ENCODE measurements around the gene JUND. TPM values are rescaled to one million over a fixed set of nuclear protein-coding genes. Genes with fewer than 3 reads are reported as not detected.

Gene JUND
- total RNA-seq, 4 donors from 2014 or later = 241 to 573 (median 297) TPM

DNA sequence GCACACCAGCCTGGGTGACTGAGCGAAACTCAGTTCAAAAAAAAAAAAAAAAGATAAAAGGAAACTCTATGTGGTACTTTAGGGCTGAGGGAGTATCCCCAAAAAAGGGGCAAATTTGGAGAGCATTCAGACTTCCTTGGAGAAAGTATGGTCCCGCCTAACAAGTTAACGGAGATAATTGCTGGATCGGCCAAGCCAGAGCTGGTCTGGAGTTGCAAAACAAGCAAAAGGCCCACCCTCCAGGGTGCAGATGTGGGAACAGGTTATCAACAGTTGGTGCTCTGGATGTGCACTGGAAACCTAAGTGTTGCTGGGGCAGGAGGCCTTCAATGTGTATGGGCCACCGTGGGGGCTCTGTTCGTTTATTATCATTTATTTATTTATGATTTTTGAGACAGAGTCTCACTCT is 10.0 kb downstream of the JUND start:
- WGBS, 2 donors (ENCODE audit: low coverage in 1 of 2) = 26 to 53% methylated on average over 3 of the region's 6 CpGs
- no peaks in the 10 kb centered on the region for H3K27me3 ChIP-seq
- peaks cover 0 to 30% of the 10 kb centered on the region in 2 donors for H3K36me3 ChIP-seq
- peak overlapping the region in 1 of 4 donors; percentile 19 for H3K27ac ChIP-seq
- TF ChIP-seq EP300 (IDR thresholded peaks at IDR 0.05) (no peak), POLR2A (IDR thresholded peaks at IDR 0.05) (no peak), POLR2AphosphoS5 (IDR thresholded peaks at IDR 0.05) (no peak)
- TF ChIP-seq, protein P1, sequence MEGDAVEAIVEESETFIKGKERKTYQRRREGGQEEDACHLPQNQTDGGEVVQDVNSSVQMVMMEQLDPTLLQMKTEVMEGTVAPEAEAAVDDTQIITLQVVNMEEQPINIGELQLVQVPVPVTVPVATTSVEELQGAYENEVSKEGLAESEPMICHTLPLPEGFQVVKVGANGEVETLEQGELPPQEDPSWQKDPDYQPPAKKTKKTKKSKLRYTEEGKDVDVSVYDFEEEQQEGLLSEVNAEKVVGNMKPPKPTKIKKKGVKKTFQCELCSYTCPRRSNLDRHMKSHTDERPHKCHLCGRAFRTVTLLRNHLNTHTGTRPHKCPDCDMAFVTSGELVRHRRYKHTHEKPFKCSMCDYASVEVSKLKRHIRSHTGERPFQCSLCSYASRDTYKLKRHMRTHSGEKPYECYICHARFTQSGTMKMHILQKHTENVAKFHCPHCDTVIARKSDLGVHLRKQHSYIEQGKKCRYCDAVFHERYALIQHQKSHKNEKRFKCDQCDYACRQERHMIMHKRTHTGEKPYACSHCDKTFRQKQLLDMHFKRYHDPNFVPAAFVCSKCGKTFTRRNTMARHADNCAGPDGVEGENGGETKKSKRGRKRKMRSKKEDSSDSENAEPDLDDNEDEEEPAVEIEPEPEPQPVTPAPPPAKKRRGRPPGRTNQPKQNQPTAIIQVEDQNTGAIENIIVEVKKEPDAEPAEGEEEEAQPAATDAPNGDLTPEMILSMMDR (IDR thresholded peaks at IDR 0.05) = no peak
- no peak for ATAC-seq
- peaks cover 0 to 54% (median 19%) of the 10 kb centered on the region in 3 donors for H3K4me1 ChIP-seq
- no peaks in the 10 kb centered on the region for H3K9me3 ChIP-seq
- no peak overlapping the region for H3K4me3 ChIP-seq

DNA sequence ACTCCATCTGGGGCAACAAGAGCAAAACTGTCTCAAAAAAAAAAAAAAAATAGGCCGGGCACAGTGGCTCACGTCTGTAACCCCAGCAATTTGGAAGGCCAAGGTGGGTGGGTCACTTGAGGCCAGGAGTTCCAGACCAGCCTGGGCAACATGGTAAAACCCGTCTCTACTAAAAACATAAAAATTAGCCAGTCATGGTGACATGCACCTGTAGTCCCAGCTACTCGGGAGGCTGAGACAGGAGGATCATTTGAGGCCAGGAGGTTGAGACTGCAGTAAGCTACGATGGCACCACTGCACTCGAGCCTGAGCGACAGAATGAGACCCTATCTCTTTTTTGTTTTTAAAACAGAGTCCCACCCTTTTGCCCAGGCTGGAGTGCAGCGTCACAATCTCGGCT is 11.1 kb downstream of the JUND start:
- ATAC-seq = no peak
- Histone ChIP-seq H3K9me3 (no peaks in the 10 kb centered on the region), H3K27ac (no peak overlapping the region), H3K4me3 (no peak overlapping the region), H3K36me3 (peaks cover 0 to 41% of the 10 kb centered on the region in 2 donors), H3K4me1 (peaks cover 0 to 43% (median 12%) of the 10 kb centered on the region in 3 donors), H3K27me3 (no peaks in the 10 kb centered on the region)
- TF ChIP-seq, protein P1 (IDR thresholded peaks at IDR 0.05) = no peak
- no peak for TF ChIP-seq POLR2A (IDR thresholded peaks at IDR 0.05)
- TF ChIP-seq POLR2AphosphoS5 (IDR thresholded peaks at IDR 0.05) = no peak
- TF ChIP-seq EP300 (IDR thresholded peaks at IDR 0.05) = no peak
- 79 to 80% methylated on average over 1 to 9 of the region's 9 CpGs for WGBS, 2 donors (ENCODE audit: low coverage in 1 of 2)

DNA sequence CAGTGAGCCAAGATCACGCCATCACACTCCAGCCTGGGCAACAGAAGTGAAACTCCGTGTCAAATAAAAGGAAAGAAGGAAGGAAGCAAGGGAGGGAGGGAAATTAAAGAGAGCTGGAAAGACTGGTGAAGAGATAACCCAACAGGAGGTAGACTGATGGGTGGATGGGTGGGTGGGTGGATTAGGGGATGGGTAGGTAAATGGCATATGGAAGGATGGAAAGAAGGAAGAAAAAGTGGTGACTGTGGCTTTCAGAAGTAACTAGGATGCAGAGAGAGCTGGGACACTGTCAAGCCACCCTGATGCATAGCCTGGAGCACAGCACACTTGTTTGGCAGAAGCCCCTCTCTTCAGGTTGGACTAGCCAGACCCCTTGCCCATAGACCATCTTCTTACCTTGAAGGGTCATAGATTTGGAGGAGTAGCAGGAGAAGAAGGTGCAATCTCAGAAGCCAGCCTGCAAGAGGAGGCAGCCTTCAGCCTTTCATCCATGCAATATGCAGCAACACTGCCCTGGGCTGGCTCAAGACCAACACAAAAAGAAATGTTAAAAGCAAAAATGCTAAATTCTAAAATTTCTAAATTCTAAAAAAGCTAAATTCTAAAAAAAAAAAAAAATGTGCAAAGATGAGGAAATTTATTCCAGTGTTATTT is 12.2 kb downstream of the JUND start:
- no peak for ATAC-seq
- no peak overlapping the region for H3K4me3 ChIP-seq
- 75 to 83% methylated on average over 2 of the region's 2 CpGs for WGBS, 2 donors (ENCODE audit: low coverage in 1 of 2)

DNA sequence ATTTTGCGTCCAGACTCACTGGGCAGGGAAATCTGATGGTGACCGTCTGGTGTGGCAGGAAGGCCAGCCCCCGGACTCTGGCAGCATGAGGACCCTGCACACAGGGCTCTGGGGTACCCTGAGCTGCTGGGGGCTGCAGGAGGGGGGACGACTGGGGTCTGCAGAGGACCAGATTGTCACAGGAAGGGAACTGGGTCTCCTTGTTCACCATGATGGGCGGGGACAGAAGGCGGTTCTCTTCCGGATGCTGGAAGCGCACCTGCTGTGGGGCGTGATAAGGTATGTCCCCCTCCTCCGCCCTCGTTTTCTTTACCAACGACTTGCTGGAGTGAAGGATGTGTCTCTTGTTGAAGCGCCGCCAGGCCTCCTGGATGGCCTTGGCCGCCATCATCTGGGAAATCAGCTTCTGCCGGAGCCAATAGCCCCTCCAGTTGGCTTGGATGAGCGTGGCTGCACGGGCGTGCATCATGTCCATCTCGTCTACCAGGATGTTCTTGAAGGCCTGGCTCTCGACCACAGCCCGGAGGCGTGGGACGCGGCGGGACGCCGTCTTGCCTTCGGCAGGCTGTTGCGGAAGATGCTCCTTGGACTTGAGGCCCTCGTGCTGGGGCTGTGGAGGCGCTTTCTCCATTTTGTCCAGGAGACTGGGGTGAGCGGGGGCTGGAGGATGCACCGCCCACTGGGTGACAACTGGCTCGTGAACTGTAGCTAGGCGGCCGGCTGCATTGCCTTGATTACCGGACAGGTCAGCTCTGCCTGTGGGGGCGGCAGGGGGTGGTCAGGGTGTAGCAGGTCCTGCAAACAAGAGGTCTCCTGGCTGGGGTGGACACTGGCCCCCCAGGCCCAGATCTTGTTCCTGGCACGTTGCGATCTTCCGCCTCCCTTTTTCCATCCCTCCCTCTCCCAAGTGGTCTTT is 14.4 kb downstream of the JUND start:
- Histone ChIP-seq H3K27ac (no peak overlapping the region), H3K36me3 (peaks cover 0 to 74% of the 10 kb centered on the region in 2 donors), H3K27me3 (no peaks in the 10 kb centered on the region), H3K4me3 (no peak overlapping the region), H3K4me1 (peaks cover 0 to 12% (median 0%) of the 10 kb centered on the region in 3 donors), H3K9me3 (no peaks in the 10 kb centered on the region)
- WGBS, 2 donors (ENCODE audit: low coverage in 1 of 2) = 84 to 91% methylated on average over 6 to 8 of the region's 42 CpGs
- no peak for ATAC-seq
- TF ChIP-seq EP300 (IDR thresholded peaks at IDR 0.05) (no peak), POLR2AphosphoS5 (IDR thresholded peaks at IDR 0.05) (no peak), POLR2A (IDR thresholded peaks at IDR 0.05) (no peak)
- TF ChIP-seq, protein P1 (IDR thresholded peaks at IDR 0.05) = no peak

More for the DNA sequence above, 12.2 kb downstream of the JUND start:
- H3K27ac ChIP-seq = no peak overlapping the region
- peaks cover 0 to 52% of the 10 kb centered on the region in 2 donors for H3K36me3 ChIP-seq
- H3K27me3 ChIP-seq = no peaks in the 10 kb centered on the region
- no peaks in the 10 kb centered on the region for H3K9me3 ChIP-seq
- TF ChIP-seq POLR2A (IDR thresholded peaks at IDR 0.05) (no peak), EP300 (IDR thresholded peaks at IDR 0.05) (no peak), POLR2AphosphoS5 (IDR thresholded peaks at IDR 0.05) (no peak)
- TF ChIP-seq, protein P1 (IDR thresholded peaks at IDR 0.05) = no peak
- H3K4me1 ChIP-seq = peaks cover 0 to 32% (median under 1%) of the 10 kb centered on the region in 3 donors

Measured in gastroesophageal sphincter (tissue), 4 donors.